RKO (cell line): ENCODE data around the gene ITPRID1.
"Not testable (repeated sequence)": the region's sequence is repeated elsewhere in the genome, so short reads cannot be mapped to it uniquely, and the experiment has no call there.

Experiments used
- DNase-seq: peaks from one replicate; pipeline ENCODE4 v3.0.0-alpha.2; 2016; ENCODE audit warnings: low spot score

The ITPRID1 gene

GRCh38 chr7:31513790-31514189 lies at the start of gene ITPRID1:
TSS of gene ITPRID1 (plus strand) at chr7:31514090. CDS start at chr7:31553025, 38,935 bp downstream.
- no peak for DNase-seq

- DNase-seq = no peak
Measured at GRCh38 chr7:31464601-31465000, 49.3 kb upstream of the ITPRID1 start.

GRCh38 chr7:31465285-31465684 lies 48.6 kb upstream of the ITPRID1 start:
- DNase-seq = no peak

DNA sequence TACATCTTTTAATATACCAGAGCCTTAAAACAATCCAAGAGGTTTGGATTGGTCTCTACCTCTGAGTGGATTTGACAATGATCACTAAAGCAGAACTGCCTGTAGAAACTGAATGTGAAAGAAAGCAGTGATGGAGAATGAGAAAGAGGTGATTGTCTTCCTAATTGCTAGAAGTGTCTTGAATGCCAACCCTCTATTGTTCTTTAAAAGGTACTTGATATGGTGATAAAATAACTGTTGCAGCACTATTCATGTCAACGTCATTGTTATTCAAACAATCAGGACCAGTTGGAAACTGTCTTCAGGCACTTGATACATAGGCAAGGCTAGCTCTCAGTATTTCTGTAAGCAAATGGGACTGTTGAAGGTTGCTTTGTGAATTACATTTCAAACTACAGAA lies 47.9 kb upstream of the ITPRID1 start:
- no peak for DNase-seq

- DNase-seq = not testable (repeated sequence)
Measured at GRCh38 chr7:31470883-31471282, 43.0 kb upstream of the ITPRID1 start.

GRCh38 chr7:31475368-31475767 lies 38.5 kb upstream of the ITPRID1 start:
- no peak for DNase-seq

- DNase-seq = no peak
Measured at GRCh38 chr7:31476073-31476745, 37.7 kb upstream of the ITPRID1 start.

GRCh38 chr7:31476941-31477677 lies 36.8 kb upstream of the ITPRID1 start:
- no peak for DNase-seq

- no peak for DNase-seq
Measured at GRCh38 chr7:31478018-31478417, 35.9 kb upstream of the ITPRID1 start.

GRCh38 chr7:31478721-31479120 lies 35.2 kb upstream of the ITPRID1 start:
- no peak for DNase-seq

DNA sequence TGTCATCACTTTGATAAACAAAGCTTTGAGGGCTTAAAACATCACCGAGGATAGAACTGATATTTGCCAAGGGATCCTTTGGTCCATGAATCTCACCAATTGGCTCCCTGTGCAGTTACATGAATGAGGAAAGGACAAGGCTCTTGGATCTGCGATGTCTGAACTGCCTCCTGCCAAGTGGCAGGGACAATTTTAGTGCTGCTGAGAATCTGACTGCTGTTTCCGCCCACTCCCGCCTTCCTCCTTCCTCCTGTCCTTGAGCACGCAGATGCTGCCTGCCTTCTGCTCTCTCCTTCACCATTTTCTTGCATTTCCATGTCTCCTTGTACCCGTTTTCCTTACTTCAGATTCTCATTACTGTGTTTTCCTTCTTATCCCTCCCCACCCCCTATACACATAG lies 26.8 kb upstream of the ITPRID1 start:
- no peak for DNase-seq

DNA sequence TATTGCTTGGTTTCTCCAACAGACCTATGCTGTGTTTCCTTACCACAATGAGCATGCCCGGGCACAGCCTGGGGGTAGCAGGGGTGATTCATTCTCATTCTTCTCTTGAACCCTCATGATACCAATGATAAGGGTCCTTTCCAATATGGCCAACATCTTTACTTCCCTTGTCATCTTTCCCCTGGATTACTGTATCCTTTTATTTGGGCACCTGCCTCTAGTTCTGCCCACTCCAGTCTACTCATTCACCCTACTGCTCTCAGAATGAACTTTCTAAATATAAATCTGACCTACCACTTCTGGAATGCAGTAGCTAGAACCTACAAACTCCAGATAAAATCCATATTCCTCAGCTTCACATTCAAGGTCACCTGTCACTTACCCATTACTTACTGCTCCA lies 26.4 kb upstream of the ITPRID1 start:
- DNase-seq = no peak

- DNase-seq = peak; percentile 53
Measured at GRCh38 chr7:31488562-31489203, 25.2 kb upstream of the ITPRID1 start.

DNA sequence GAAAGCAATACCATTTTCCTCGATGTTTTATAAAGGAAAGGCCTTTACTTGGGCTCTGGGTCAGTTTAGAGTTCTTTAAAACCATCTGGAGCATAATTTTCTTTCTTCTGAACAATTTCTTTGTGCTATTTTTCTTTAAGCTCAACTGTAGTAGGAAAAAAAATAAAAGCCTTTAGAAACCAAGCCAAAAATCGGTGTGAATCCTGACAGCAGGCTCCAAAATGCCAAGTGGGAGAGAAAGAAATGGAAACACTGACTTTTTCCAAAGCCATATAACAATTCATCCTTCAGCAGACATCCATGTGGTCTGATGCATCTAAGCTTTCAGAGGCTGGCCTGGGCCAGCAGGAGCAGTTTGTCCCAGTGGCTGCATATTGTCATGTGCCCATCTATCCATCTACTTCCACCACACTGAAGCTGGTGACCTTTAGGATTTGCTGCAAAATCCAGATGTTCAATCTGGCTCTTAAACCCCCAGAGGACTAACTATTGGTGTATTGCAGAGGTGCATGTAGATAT lies 23.0 kb upstream of the ITPRID1 start:
- no peak for DNase-seq

DNA sequence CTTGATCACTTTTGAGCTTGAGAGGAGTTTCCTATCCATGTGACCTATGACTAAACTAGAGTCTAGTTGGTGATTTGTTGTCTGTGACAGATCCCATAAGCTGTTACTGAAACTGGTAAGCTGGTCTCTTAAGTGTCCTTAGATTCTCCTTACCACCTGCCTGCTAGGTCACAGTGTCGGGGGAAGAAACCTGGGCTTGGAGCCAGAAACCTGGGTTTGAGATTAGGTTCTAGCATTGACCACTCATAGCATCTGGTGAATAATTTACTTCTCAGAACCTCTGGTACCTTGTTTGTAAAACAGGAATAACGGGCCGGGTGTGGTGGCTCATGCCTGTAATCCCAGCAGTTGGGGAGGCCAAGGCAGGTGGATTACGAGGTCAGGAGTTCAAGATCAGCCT lies 21.8 kb upstream of the ITPRID1 start:
- no peak for DNase-seq

DNA sequence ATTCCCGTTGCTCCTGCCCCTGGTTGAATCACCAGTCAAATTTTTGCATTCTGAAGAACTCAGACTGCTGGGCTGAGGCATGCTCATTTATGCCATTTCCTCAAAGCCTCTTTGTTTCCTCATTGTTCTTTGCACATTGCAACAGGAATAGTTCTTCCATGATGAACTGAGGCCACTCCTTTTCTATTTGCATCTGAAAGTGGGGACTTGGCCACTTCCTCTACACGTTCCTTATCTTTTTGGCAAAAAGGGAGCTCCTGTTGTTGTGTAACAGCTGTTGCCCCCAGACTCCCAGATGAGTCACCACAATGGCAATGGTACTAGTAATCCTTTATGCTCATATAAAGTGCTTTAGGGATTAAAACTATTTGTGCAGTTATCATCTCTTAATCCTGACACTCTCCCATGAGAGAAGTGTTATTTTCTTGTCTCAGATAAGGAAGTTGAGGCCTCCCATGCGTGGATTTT lies 20.1 kb upstream of the ITPRID1 start:
- DNase-seq = no peak

DNA sequence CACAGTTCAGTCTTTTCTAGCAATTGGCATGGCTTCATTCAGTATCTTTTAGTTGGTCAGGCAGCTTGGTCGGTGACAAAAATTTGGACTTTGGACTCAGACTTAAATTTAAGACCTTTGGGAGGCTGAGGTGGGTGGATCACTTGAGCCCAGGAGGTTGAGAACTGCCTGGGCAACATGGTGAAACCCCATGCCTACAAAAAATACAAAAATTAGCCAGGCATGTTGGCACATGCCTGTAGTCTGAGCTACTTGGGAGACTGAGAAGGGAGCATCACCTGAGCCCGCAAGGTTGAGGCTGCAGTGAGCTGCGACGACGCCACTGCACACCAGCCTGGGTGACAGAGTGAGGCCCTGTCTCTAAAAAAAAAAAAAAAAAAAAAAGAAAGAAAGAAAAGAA lies 19.5 kb upstream of the ITPRID1 start:
- no peak for DNase-seq

GRCh38 chr7:31495653-31496052 lies 18.2 kb upstream of the ITPRID1 start:
- DNase-seq = no peak

- DNase-seq = no peak
Measured at GRCh38 chr7:31497516-31497915, 16.4 kb upstream of the ITPRID1 start.

DNA sequence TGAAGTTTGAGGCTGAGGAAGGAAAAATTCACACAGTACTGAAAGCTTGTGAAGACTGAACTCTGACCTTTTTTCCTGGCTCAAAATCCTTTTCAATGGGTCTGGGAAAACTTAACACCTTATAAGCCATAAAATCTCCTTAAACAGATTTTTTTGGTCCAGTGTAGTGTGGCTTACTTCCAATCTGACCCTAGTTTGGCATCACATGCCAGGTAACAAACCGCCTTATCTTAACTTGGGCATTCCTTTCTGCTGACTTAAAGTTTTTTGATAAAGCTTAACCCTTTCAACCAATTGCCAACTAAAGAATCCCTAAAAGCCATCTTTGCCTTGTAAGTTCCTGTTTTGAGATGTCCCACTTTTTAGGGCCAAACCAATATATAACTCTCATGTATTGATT lies 13.2 kb upstream of the ITPRID1 start:
- DNase-seq = no peak

DNA sequence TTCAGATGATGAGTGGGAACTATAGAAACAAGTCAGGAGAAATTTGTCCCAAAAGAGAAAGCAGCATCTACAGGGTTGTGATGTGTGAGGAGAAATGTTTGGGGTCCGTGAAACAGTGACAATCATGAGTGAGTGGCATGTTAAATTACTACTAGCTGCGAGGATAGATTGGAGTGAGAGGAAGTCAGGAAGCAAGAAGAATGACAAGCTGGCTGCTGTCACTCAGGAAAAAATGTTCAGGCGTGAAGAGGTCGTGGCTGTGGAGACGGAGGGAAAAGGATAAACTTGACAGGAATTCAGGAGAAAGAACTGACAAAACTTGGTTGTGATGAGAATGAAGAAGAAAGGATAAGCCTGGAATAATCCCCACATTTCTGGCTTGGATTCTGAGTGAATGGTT lies 5.1 kb upstream of the ITPRID1 start:
- DNase-seq = no peak

DNA sequence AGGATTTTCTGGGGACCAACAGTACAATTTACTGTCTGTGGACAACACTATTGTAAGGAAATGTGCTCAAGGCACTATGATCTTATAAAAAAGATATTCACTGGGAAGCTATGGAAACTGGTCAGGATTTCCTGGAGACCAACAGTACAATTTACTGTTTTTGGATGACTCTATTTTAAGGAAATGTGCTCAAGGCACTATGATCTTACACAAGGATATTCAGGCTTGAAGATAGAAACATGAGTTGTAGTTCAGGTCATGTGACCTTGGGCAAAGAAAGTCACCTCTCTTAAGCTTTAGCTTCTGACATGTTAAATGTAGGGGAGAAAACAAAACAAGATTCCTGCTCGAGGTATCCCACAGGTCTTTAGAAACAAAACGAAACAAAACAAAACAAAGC lies 1.7 kb upstream of the ITPRID1 start:
- no peak for DNase-seq
